Fibroblast of lung (primary cell): ENCODE data around the gene PRAMEF14.
"Not testable (repeated sequence)": the region's sequence is repeated elsewhere in the genome, so short reads cannot be mapped to it uniquely, and the experiment has no call there.

Experiments used
- CTCF ChIP-seq, 2 donors: IDR thresholded peaks in 1 of 2; conservative IDR thresholded peaks in 1 of 2; 1 replicate in 1 of 2; 2 replicates in 1 of 2; pipeline ENCODE4 v1.5.1; 2011 to 2012; ENCODE audit warnings: low read length in 2 of 2, control low read depth in 1 of 2, inconsistent platforms in 1 of 2, low read depth in 1 of 2, mild to moderate bottlenecking in 1 of 2
- EZH2 ChIP-seq: IDR thresholded peaks from 2 replicates; pipeline ENCODE4 v1.5.1; 2012; ENCODE audit warnings: low read length, control low read depth, mild to moderate bottlenecking; ENCODE audit errors: missing control alignments

DNA sequence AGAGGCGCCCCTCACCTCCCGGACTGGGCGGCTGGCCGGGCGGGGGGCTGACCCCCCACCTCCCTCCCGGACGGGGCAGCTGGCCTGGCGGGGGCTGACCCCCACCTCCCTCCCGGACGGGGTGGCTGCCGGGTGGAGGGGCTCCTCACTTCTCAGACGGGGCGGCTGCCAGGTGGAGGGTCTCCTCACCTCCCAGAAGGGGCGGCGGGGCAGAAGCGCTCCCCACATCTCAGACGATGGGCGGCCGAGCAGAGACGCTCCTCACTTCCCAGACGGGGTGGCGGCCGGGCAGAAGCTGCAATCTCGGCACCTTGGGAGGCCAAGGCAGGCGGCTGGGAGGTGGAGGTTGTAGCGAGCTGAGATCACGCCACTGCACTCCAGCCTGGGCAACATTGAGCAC, 48.2 kb downstream of the PRAMEF14 start:
- not testable (repeated sequence) for TF ChIP-seq CTCF (conservative IDR thresholded peaks at IDR 0.05 in 1 of 2, IDR thresholded peaks at IDR 0.05 in 1 of 2; ENCODE audit: low read depth in 1 of 2, low read length in 2 of 2); EZH2
